ENCODE measurements around the gene CCDC88C.

Gene CCDC88C

DNA sequence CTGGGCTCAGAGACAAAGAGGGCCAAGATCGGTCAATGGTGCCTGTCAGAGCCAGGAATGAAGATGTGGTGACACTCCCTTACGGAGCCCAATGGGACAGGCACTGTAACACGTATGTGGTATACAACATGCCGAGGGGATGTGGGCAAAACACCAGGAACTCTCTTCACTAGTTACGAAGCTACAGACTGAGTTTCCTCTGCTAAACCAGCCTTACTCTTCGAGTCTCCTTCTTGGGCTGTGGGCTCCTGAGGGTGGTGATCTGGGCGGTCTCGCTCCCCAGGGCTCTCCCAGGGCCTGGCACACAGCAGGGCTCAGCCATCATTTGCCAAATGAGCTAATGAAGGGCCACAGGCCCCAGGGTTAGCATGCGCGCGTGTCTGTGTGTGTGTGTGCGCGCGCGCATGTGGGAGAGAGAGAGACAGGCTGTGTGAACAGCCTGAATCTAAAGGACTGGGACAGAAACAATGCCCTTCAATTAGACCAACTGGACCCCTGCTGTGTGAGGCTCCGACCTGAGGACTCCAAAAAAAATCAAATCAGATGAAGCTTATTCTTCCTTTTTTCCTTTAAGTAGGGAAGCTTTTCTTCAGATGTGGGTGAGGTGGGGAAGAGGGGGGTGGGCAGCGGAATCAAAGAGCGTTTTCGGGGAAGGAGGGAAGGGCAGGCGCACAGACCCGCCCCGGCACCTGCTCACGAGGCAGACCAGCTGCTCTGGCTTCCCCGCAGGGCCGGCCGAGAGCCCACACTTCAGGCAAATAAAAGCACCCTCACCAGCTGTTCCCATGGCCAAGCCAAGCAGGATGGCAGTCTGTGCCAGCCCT, 42.5 kb downstream of the CCDC88C start:
- DNase-seq (ENCODE audit: low read depth): no peak
- TF ChIP-seq CTCF (conservative IDR thresholded peaks at IDR 0.05; ENCODE audit: control insufficient read depth, insufficient read depth, low read depth, low read length): no peak
- no peak overlapping the region for H3K4me3 ChIP-seq (ENCODE audit: control insufficient read depth, low read depth, low read length)

- TF ChIP-seq CTCF (conservative IDR thresholded peaks at IDR 0.05; ENCODE audit: control insufficient read depth, insufficient read depth, low read depth, low read length): no peak
- DNase-seq (ENCODE audit: low read depth): no peak
- H3K4me3 ChIP-seq (ENCODE audit: control insufficient read depth, low read depth, low read length): no peak overlapping the region
These were observed 43.2 kb downstream of the CCDC88C start for GRCh38 chr14:91374287-91374878.

- H3K4me3 ChIP-seq (ENCODE audit: control insufficient read depth, low read depth, low read length): no peak overlapping the region
- DNase-seq (ENCODE audit: low read depth): no peak
- no peak for TF ChIP-seq CTCF (conservative IDR thresholded peaks at IDR 0.05; ENCODE audit: control insufficient read depth, insufficient read depth, low read depth, low read length)
These were observed 43.9 kb downstream of the CCDC88C start for GRCh38 chr14:91373591-91374254.

GRCh38 chr14:91372671-91373495, 44.7 kb downstream of the CCDC88C start:
- TF ChIP-seq CTCF (conservative IDR thresholded peaks at IDR 0.05; ENCODE audit: control insufficient read depth, insufficient read depth, low read depth, low read length): no peak
- no peak for DNase-seq (ENCODE audit: low read depth)
- no peak overlapping the region for H3K4me3 ChIP-seq (ENCODE audit: control insufficient read depth, low read depth, low read length)

- H3K4me3 ChIP-seq (ENCODE audit: control insufficient read depth, low read depth, low read length): no peak overlapping the region
- no peak for DNase-seq (ENCODE audit: low read depth)
- TF ChIP-seq CTCF (conservative IDR thresholded peaks at IDR 0.05; ENCODE audit: control insufficient read depth, insufficient read depth, low read depth, low read length): no peak
These were observed 45.6 kb downstream of the CCDC88C start for GRCh38 chr14:91371990-91372375.
